Measurements from ENCODE around the gene PLK5.

- TF ChIP-seq CTCF (IDR thresholded peaks at IDR 0.05; ENCODE audit: low read length) (no peak), EZH2 (IDR thresholded peaks at IDR 0.05; ENCODE audit: borderline replicate concordance, low read length) (no peak)
Measured at GRCh38 chr19:1561236-1561842, 37.5 kb downstream of the PLK5 start.

Measured in OCI-LY1 (cell line).